GM12874 (cell line): ENCODE data around the gene SMYD3.

Experiments used
- CTCF ChIP-seq: IDR thresholded peaks from 2 replicates; pipeline ENCODE4 v1.5.1; 2011; ENCODE audit warnings: low read depth, mild to moderate bottlenecking, control low read depth, low read length, moderate library complexity; ENCODE audit not compliant: insufficient read depth

SMYD3 gene

GRCh38 chr1:246195296-246195695 is 311.8 kb downstream of the SMYD3 start:
- no peak for TF ChIP-seq CTCF

GRCh38 chr1:246193537-246193936 is 313.5 kb downstream of the SMYD3 start:
- no peak for TF ChIP-seq CTCF

- no peak for TF ChIP-seq CTCF
Observed at GRCh38 chr1:246189126-246189525, 318.0 kb downstream of the SMYD3 start.

- TF ChIP-seq CTCF, result no peak
Observed at GRCh38 chr1:246187834-246188372, 319.2 kb downstream of the SMYD3 start.

GRCh38 chr1:246184503-246184902 is 322.6 kb downstream of the SMYD3 start:
- TF ChIP-seq CTCF, result no peak

- no peak for TF ChIP-seq CTCF
Observed at GRCh38 chr1:246182149-246182851, 324.8 kb downstream of the SMYD3 start.

GRCh38 chr1:246181241-246181640 is 325.8 kb downstream of the SMYD3 start:
- no peak for TF ChIP-seq CTCF
